Right forelimb (tissue), 1 donor: ENCODE results near the gene KIF16B.
"Not testable (repeated sequence)": the region's sequence is repeated elsewhere in the genome, so short reads cannot be mapped to it uniquely, and the experiment has no call there.

Source experiments
- DNase-seq: peaks from one replicate; pipeline ENCODE4 v3.0.0-alpha.2; 2018

The KIF16B gene

DNA sequence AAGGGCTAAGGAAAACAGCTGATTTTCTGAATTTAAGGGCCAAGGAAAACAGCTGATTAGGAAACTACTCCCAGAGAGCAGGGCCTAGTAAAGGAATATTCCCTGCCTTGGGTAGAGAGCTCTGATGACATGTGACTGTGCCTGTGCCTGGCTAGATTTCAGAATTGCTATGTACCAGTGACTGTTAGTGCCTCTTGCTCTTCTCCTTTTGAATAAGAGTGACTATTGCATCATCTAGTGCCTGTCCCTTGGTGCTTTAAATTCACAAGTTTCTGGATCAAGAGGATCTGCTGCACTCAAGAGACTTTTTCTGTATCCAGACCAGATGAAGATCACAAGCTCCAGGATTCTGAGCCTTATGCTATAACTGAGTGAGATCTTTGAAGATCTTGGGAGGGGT is 332.9 kb downstream of the KIF16B start:
- DNase-seq: no peak

DNA sequence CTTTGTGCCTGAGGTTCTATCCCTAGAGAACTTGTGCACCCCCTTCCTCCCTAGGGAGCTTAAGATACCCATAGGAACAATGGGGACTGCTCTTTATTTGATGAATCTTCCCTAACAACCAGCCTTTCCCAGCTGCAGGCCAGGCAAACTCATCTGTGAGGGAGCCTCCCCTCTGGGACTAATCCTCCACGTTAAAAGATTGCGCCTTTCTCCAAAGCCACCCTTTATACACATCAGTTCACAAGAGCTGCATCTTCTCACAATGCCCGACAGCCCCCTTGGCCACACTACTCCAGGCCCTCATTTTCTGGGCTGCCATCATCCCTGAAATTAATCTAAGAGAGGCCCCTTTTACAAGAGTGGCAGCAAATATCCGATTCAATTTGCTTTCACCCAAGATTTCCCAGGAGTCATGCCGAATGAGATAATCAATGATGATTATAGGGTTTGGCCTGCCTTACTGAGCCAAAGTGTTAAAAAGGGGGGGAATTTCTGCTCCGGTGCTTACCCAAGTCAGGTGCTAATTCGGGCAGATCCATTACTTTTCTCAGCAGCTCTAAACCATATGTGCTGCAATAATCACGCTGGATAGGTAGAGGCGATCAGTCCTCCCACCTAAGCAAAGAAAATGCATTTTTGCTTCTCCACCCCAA is 336.5 kb downstream of the KIF16B start:
- DNase-seq: no peak

DNA sequence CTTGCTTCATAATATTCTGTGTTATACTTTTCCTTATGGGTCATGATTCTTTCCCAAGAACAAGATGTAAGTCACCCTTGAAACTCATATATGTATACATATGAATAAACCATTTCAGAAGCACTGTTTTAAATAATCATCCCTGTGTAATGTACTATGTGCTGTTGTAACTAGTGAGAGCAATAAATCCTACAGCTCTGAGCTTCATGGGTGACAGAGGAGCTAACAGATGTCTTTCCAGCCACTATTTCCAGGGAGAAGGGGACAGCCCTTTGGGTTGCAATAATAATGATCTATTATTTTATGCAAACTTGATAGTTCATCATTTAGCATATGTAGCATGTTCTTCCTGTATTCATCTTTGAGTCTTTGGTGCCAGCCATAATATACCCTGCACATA is 342.8 kb downstream of the KIF16B start:
- DNase-seq: no peak

DNA sequence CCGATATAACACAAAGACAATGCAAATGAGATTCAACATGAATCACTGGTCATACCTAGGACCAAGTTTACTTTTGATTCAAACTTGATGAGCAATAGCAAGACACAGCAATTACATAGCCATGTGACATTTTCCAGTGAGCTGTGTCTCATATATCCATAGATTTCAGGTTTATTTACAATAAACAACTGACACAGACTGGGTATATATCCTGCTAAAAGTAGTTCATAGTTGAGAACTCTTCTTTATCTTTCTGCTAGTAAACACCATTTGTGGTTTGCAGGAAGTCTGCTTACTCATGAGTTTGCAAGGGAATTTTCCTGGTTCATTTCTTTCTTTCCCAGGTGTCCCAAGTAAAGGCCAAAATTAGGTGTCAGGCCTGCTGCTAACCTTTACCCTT is 343.4 kb downstream of the KIF16B start:
- no peak for DNase-seq

DNA sequence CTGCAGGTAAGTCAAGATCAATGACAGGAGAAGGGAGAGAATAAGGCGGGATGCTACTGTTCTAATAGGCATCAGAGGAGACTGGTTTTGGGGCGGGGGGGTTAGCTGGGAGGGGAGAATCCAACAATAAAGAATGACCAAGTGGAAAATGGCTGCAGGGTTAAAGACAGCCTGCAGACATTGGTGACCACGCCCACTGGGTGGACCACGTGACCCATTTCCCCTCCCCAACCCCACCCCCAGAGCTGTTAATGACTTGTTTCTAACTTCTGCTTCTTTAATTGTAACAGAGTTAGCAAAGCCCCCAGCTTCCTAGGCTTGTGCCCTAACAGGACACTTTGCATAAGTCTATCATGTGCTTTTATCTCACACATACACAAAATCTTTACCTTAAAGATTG is 344.5 kb downstream of the KIF16B start:
- DNase-seq: no peak

DNA sequence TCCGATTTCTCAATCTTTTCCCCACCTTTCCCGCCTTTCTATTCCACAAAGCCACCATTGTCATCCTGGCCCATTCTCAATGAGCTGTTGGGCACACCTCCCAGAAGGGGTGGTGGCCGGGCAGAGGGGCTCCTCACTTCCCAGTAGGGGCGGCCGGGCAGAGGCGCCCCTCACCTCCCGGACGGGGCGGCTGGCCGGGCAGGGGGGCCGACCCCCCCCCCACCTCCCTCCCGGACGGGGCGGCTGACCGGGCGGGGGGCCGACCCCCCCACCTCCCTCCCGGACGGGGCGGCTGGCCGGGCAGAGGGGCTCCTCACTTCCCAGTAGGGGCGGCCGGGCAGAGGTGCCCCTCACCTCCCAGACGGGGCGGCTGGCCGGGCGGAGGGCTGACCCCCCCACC is 346.3 kb downstream of the KIF16B start:
- not testable (repeated sequence) for DNase-seq

DNA sequence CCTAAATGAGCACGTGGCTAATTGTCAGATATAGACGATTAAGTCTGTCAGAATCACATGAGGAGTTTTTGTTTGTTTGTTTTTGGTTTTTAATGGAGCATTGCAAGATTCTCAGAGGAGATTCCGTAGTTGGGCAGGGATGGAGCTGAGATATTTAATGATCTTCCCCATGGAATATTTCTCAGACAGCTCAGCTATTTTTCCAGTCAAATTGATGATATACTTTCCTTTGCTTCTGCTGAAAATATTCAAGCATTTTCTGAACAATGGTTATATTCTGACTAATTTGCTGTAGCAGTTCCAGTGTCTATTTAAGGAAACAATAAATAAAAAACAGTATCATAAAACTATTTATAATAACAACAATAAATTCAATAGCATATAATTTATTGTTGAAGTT is 348.4 kb downstream of the KIF16B start:
- DNase-seq: no peak

DNA sequence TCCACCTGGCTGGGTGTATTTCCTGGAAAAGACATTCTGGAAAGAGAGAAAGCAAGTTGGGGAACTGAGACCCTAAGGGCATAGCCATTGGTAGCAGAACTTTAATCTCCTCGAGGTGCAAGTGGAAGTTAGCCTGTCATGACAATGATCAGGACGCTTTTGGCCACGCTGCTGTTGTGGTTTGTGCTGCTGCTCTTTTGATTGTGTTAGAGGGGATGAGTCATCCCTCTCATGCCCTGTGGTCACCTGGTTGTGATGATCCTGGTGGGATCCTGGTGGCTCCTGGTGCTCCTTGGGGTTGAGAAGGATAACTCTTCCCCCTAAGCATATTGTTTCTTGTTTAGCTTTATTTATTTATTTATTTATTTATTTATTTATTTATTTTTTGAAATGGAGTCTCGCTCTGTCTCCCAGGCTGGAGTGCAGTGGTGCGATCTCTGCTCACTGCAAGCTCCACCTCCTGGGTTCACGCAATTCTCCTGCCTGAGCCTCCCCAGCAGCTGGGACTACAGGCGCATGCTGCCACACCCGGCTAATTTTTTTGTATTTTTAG is 350.3 kb downstream of the KIF16B start:
- DNase-seq: no peak
